Measurements from ENCODE around the gene CCDC86.

CCDC86 gene

DNA sequence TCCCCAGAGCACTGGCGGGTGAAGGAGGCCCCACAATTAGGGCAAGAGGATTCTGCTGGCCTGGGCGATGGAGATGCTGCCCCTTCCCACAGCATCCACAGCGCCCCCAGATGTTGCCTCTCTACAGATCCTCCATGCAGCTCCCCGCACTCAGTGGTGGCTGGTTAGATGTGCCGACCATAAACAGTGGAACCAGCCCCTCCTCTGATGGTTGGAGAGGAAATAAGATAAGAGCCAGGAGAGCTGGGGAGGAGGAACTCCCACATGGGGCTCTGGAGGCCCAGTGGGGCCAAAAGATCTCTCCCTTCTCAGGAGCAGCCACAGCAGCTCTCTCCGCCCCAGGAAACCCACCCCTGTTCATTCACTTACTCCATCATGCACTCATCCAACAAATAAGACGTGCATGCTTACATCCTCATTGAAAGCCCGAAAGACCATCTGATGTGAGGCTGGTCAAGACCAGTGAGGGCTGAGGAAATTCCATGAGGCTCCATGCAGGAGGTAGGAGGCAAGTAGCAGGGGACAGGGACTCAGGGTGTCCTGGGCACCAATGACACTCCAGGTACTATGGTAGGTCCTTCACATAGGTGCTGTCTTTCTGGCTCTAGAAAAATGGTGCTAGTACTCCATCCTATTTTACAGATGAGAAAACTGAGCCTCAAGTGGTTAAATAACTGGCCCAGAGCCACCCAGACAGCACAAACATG, 12.4 kb downstream of the CCDC86 start:
- no peak for DNase-seq

DNA sequence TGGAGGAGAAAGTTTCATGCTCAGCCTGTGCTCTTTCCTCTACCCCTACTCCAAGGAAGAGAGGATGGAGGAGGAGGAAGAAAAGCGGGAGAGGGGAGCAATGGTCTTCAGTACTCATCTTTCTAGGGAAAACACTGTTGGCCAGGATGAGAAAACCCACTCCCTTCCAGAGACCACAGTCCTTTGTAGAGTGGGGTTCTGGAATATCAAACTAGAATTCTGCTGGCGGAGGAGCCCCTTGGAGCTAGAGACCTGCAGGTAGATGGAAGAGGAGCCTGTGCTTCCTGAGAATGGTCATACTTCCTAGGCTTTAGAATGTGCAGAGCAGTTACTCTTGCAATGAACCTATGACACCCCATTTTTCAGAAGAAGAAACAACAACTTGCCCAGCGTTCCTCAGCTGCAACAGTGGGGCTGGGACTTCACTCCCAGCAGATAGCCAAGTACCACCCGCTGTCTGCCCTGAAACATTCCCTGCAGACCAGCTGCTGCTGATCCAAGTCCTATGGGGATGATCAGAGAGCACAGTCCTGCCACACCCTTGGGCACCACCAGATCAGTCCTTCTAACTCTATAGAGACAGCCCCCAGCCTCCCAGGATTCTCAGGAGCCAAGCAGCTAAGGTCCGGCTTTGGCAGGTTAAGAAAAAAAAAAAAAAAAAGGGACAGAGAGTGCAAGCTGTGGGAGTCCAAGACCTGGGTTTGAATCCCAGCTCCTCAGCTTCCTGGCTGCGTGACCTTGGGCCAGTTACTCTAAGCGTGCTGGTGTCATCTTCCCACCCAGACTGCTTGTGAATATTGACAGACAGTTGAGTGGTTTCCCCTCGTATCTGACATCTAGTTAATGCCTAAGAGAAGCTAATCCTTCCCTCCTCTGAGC, 13.2 kb downstream of the CCDC86 start:
- no peak for DNase-seq

DNA sequence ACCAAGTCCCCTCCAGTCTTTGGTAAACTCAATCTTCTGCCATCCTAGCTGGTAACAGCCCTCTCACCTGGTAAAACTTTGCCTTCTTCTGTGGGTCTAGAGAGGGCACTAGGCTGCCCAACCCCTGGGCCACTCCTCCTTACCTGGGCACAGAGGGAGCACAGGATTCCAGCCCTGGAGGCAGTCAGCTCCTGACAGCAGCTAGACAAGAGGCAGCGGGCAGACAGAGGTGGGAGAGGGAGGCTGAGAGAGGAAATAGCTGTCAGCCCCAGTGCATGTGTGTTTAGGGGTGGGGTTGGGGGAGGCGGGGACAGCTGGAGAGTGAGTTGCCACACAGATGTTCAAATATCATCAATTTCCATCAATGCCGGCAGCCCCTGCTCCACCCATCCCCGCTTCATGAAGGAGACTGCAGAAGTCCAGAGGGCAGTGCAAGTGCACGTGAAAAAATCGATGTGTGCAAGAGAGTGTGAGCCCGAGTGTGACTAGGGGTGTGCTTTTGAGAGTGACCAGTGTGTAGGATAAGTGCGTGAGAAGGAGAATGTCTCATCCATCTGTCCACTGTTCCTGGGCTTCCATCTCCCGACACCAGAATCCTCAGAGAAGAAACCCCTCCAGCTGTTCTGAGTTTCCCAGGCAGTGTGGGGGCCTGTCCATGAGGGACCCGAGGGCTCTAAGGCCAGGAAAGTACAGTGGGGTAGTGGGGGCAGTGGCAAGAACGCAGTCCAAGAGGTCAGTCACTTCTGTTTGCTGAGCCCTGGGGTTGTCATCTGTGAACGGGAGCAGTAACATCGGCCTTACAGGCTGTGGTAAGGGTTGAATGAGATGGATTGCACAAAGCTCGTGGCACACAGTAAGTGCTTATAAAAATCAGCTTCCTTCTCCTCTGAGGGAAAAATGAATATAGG, 14.1 kb downstream of the CCDC86 start, which contains the start of gene PTGDR2:
Gene PTGDR2, minus strand, starts transcription at position 225 of the 908 bp plus-strand sequence. CDS start 2,228 bp downstream, outside the sequence.
- peak; percentile 20 for DNase-seq

DNA sequence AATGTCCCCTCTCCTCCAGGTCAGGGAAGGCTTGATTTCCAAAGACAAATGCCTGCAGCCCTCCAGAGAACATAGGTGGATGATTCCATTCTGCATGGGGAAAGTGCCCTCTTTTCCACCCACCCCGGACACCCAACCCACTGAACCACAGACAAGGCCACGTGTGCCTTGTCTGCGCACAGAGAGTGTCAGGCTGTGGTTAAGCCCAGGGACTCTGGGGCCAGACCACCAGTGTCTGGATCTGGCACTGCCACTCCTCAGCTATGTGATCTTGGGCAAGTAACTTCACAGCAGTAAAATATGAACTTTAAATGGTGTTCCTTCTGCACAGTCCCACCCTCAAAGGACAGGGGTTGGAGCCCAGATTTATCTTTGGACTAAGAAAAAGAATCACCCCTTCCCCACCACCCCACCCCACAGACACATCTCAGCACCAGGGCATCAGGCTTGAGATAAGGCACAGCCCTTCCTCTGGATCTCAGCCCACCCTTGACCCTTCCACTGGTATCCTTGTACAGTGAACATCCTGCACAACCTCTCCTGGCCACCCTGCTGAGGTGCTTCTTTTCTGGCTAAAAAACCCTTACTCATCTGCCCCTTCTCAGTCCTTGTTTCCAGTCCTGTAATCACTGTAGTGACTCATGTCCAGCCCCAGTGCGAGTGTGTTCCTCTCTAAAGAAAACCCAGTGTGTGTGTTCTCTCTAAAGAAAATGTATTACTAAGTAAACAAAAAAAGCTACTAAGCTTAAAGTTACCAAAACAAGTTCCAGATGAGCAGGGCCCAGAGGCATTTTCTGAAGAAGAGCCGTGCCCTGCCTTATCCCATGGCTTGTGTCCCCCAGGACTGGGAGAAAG, 15.7 kb downstream of the CCDC86 start:
- no peak for DNase-seq

DNA sequence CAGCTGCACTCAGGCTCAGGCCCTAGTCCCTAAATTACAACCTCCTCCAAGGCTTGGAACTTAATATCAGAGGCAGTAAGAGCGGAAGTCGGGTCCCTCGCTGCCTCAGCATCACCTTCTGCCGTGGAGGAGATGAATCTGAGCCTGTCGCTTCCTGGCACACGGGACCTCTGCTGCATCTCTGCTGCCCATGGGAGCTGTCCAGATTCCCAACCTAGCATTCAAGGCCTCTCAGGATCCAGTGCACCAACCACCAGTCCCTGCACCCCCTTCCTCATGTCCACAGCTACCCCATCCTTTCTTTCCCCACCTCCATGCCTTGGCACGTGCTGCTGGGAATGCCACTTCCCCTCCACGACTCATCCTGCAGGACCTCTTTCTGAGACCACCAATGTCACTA, 16.3 kb downstream of the CCDC86 start:
- DNase-seq = no peak

DNA sequence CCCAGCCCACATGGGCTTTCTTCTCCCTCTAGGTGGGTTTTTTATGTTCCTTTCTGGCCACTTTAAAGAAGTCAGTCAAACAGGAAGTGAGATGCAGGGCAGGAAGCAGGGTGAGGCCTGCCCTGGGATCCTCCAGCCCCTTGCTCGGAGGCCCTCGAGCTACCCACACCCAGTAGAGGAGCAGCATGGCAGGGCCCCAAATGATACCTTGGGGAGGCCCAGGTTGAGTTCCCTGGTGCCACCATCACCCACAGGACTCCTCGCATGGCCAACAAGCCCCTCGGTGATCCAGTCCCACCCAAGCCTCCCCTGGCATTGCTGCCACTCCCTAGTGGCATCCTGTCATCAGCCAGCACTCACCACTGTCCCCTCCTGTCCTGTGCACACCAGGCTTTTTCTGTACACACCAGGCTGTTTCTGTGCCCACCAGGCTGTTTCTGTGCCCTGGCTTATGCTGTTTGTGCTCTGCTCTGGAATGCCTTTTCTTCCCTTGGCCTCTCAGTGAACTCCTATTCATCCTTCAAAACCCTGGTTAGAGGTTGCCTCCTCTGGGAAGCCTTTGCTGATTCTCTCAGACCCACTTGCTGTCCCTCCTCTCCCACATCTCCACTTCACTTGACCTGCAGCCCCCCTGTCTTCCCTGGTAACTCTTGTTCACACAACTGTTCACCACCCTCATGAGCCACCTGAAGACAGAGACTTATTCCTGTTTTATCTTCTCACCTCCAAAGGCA, 17.0 kb downstream of the CCDC86 start:
- DNase-seq = no peak

DNA sequence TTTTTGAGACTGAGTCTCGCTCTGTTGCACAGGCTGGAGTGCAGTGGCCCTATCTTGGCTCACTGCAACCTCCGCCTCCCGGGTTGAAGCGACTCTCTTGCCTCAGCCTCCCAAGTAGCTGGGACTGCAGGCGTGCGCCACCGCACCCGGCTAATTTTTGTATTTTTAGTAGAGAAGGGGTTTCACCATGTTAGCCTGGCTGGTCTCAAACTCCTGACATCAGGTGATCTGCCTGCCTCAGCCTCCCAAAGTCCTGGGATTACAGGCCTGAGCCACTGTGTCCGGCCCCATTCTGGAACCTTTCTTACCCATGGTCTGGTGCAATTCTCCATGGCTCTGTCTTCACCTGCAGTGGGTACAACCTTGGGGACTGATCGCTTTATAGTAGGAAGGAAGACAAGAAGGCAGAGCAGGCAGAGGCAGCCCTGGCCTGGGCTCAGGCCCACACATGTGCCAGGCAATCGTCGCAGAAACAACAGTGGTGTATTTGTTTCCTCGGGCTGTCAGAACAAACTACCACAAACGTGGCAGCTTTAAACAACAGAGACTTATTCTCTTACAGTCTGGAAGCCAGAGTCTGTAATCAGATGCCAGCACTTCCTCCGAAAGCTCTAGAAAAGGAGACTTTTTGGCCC, 17.8 kb downstream of the CCDC86 start:
- no peak for DNase-seq

DNA sequence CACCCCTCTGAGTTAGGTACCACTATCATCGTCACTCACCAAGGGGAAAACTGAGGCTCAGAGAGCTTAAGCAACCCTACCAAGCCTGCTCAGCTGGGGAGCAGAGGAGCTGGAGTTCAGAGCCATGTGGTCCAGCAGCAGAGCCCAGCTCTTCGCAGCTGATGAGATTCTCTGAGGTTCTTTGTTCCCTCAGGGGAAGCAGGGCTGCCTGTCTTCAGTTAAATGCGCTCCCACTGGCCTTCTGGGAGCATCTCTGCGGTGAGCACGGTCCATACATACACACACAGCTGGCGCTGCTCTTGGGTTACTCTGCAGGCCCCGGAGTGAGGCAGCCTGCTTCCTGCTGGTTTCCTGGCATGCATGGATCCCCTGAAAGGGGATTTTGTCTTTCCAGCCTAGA, 19.0 kb downstream of the CCDC86 start:
- DNase-seq = peak; percentile 23

DNA sequence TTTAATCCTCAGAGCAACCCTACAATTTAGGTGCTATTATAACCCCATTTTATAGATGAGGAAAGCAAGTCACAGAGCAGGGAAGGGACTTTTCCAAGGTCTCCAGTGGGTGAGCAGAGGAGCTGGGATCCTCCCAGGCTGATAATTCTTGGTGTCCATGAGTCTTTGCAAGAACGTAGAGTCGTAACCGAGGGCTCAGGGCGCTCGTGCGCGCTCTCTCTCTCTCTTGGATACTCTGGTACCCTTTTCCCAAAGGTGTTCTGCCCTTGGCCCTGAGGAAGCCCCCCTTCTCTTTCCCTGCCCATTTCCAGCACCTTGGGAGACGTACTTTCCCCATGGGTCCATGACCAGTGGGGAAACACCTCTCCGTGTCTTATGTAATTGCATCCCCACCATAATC, 20.3 kb downstream of the CCDC86 start:
- no peak for DNase-seq

DNA sequence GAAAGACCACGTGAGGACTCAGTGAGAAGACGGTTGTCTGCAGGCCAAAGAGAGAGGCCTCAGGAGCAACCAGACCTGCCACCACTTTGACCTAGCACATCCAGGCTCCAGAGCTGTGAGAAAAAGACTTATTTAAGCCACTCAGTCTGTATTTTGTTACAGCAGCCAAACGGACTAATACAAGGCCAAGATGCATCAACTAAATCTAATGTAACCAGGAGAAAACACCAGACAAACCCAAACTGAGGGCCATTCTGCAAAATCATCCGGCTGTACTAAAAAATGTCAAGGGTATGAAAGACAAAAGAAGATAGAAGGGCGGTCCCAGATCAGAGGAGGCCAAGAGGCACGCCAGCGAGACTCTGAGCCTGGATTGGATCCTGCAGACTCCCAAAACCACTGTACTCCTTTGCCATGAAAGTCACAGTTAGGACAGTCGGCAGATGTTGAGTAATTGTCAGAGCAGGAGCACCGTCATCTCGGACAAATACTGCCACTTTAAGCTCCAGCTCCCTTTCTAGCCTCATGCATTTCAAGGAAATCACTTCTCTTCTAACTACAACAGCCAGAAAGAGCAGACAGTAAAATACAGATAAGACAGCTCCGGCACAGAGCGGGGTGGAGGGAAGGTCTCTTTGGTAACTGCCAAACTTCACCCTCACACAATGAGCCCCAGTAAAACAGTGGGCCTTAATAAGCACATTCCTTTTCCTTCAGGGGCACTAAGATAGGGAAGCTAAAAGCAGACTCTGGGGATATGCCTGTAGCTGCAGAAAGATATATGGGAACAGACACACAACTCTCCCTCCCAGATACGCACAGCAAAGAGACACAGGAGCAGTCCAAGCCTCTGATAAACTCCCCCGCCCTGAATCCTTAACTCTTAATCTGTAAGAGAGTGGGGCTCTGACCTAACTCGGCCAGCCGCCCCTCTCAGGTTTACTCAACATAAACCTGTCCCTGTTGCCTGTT, 21.9 kb downstream of the CCDC86 start:
- DNase-seq = no peak

DNA sequence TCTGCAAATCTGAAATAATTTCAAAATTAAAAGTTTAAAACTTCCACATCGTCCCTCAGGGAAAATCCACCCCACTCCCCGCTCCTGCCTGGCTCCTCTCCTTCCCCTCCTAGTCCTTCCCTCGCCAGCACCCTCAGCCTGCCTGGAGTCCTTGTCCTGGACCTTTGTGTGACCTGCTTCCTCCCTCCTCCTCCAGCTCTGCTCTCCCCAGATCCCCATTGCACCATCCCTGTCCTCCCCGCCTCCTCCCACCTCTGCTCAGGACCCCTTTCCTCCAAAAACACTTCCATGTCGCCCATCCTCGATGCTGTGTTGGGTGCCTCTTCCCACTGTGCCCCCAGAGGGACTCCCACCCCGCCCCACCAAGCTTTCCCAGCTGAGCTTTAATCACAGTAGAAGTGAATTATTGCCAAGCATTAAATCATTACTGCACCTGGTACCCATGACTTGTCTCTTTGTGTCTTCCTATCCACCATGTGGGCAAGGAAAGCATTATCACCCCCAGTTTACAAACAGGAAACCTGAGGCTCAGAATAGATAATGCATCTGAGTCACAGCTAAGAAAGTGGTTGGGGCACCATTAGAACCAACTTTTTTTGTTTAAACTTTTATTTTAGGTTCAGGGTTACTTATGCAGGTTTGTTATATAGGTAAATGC, 23.1 kb downstream of the CCDC86 start:
- no peak for DNase-seq

DNA sequence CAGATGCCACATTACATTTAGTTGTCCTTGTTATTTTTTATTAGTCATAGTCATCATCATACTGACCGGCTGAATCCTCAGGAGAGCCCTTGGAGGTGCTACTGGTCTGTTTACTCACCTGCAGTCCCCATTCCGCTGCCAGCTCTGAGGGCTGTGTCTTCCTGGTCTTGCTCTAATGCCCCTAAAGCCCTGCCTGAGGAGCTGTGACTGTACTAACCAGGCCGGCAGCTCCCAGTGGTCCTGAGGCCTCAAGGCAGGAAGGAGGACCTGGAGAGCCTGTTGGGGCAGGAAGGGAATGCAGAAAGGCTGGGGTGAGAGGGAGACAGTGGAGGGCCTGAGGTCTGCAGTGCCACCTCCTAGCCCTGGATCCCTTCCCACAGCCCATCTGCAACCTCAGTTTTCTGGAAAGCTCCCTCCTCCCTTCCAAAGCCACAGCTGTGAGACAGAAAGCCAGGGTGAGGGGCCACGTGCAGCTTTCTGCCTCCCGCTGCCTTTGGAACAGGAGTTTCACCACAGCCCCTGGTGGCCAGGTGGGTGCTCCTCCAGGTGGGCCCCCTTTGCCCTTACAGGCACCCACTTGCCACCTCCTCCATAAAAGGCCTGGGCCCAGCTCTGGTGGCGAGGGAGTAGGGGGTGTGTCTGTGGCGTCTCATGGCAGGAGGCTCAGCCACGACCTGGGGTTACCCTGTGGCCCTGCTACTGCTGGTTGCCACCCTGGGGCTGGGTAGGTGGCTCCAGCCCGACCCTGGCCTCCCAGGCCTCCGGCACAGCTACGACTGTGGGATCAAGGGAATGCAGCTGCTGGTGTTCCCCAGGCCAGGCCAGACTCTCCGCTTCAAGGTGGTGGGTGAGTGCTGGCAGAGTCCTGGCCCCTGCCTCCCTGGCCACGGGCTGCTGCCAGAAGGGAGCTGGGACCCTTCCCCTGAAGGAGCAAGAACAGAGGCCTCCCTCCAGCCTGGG, 25.3 kb downstream of the CCDC86 start, which contains the start of gene ZP1:
Gene ZP1, plus strand, starts transcription at position 632 of the 960 bp plus-strand sequence. Its CDS starts 20 bp downstream, at position 652.
- peak; percentile 79 for DNase-seq

DNA sequence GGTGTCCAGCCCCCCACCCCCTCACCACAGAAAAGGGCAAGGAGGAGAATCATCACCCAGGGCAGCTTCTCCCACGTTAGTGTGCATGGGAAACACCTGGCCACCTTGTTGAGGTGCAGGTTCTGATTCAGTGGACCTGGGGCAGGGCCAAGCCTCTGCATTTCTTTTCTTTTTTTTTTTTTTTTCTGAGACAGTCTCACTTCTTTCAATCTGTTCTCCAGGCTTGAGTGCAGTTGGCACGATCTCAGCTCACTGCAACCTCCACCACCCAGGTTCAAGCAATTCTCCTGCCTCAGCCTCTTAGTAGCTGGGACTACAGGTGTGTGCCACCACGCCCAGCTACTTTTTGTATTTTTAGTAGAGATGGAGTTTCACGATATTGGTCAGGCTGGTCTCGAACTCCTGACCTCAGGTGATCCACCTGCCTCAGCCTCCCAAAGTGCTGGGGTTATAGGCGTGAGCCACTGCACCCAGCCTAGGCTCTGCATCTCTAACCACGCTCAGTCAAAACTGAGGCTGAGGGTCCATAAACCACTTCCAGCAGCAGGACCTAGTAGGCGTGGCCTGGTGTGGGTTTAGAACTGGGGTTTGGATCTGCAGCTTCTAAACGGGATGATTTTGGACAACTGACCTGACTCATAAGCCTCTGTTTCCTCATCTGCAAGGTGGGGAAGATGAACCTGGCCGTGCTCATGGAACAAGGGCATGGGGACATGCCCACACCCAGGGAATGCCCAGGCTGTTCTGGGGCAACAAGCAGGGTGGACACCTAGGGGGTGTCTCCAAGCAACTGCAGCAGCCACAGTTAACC, 26.2 kb downstream of the CCDC86 start:
- no peak for DNase-seq

DNA sequence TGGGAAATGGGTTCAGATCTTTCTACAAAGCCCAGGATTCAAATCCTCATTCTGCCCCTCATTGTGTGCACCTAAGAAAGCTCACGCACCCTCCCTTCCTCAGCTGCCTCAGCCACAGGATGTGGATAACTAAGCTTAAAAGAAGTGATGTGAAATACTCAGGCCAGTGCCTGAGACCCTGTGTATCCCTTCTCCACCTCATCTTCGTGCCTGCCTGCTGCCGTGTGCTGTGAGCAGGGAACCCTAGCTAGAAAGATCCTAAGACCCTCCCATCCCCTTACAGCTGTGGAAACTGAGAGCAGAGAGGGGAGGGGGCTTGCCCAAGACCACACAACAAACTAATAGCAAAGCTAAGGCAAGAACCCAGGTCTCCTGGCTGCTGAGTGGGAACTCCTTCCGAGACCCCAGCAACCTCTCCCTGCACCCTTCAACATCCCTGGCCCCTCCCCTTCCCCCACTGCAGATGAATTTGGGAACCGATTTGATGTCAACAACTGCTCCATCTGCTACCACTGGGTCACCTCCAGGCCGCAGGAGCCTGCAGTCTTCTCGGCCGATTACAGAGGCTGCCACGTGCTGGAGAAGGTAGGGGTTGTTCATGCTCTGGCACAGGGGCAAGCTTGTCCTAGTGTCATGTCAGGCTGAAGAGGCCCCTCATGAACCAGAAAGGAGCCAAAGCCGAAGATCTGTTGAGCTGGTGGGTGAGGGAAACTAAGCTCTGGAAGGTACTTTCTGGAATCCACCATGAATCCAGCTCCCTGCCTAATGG, 27.0 kb downstream of the CCDC86 start:
- DNase-seq = no peak

DNA sequence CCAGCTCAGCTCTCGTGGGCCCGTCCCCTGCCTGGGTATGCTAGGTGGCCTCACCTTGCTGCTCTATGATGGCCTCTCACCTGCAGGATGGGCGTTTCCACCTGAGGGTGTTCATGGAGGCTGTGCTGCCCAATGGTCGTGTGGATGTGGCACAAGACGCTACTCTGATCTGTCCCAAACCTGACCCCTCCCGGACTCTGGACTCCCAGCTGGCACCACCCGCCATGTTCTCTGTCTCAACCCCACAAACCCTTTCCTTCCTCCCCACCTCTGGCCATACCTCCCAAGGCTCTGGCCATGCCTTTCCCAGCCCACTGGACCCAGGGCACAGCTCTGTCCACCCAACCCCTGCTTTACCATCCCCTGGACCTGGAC, 27.5 kb downstream of the CCDC86 start:
- no peak for DNase-seq

DNA sequence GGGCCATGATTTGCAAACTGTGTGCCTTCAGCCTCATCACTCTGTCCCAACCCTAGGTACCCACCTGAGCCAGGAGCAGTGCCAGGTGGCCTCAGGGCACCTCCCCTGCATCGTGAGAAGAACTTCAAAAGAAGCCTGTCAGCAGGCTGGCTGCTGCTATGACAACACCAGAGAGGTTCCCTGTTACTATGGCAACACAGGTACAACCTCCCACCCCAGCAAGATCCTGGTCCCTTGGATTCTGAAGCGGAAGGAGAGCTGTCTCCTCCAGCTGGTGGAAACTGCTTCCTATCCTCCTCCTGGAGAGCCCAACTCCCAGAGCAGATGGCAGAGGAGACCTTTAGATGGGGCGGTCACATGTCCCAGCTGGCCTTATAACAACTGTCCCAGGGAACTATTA, 28.4 kb downstream of the CCDC86 start:
- peak; percentile 83 for DNase-seq

Measured in NCI-H146 (cell line).